Fibroblast of lung (primary cell): ENCODE data around the gene LHFPL6. TPM values are rescaled to one million over a fixed set of nuclear protein-coding genes. Genes with fewer than 3 reads are reported as not detected.
"Not testable (repeated sequence)": the region's sequence is repeated elsewhere in the genome, so short reads cannot be mapped to it uniquely, and the experiment has no call there.

Experiments used
- DNase-seq, 2 donors: peaks; one replicate each; pipeline versions ENCODE4 v3.0.0 to v3.0.0-alpha.2; 2010; ENCODE audit warnings: low read depth in 2 of 2
- H2AFZ ChIP-seq: 2 replicates; pipeline ENCODE4 v1.5.1; 2012; ENCODE audit warnings: low read length, control low read depth, inconsistent platforms
- H3K27ac ChIP-seq: 2 replicates; pipeline ENCODE4 v1.5.1; 2011; ENCODE audit warnings: low read length, control low read depth; ENCODE audit not compliant: insufficient read depth
- H3K27me3 ChIP-seq: 2 replicates; pipeline ENCODE4 v1.5.1; 2011; ENCODE audit warnings: mild to moderate bottlenecking, low read length; ENCODE audit not compliant: control insufficient read depth, insufficient read depth
- H3K36me3 ChIP-seq: 2 replicates; pipeline ENCODE4 v1.5.1; 2011; ENCODE audit warnings: low read length; ENCODE audit not compliant: control insufficient read depth, insufficient read depth
- H3K4me1 ChIP-seq: 2 replicates; pipeline ENCODE4 v1.5.1; 2011; ENCODE audit warnings: low read length; ENCODE audit not compliant: control insufficient read depth, insufficient read depth; ENCODE audit errors: extremely low read depth
- H3K4me2 ChIP-seq: 2 replicates; pipeline ENCODE4 v1.5.1; 2011; ENCODE audit warnings: low read length, control low read depth; ENCODE audit not compliant: insufficient read depth; ENCODE audit errors: extremely low read depth
- H3K4me3 ChIP-seq, 4 experiments: fragments of 200-600 bp in 1 of 4; sonication (generic) in 1 of 4; replicated peaks in 1 of 4; 2 replicates each; pipeline ENCODE4 v1.5.1; 2011 to 2016; ENCODE audit warnings: low read length in 4 of 4, low read depth in 3 of 4, mild to moderate bottlenecking in 3 of 4, control low read depth in 2 of 4, inconsistent platforms in 1 of 4, mixed read lengths in 1 of 4; ENCODE audit not compliant: insufficient read depth in 1 of 4; ENCODE audit errors: control extremely low read depth in 1 of 4
- H3K79me2 ChIP-seq: 2 replicates; pipeline ENCODE4 v1.5.1; 2012; ENCODE audit warnings: mild to moderate bottlenecking, low read length, inconsistent platforms; ENCODE audit not compliant: control insufficient read depth, insufficient read depth
- H3K9ac ChIP-seq: 2 replicates; pipeline ENCODE4 v1.5.1; 2011; ENCODE audit warnings: mild to moderate bottlenecking, low read length, control low read depth; ENCODE audit not compliant: insufficient read depth
- H3K9me3 ChIP-seq: 2 replicates; pipeline ENCODE4 v1.5.1; 2012; ENCODE audit warnings: low read depth, low read length; ENCODE audit not compliant: control insufficient read depth, insufficient read depth
- H4K20me1 ChIP-seq: 2 replicates; pipeline ENCODE4 v1.5.1; 2011; ENCODE audit warnings: low read length; ENCODE audit not compliant: control insufficient read depth, insufficient read depth; ENCODE audit errors: extremely low read depth
- EZH2 ChIP-seq: IDR thresholded peaks from 2 replicates; pipeline ENCODE4 v1.5.1; 2012; ENCODE audit warnings: low read length, control low read depth, mild to moderate bottlenecking; ENCODE audit errors: missing control alignments
- polyA plus RNA-seq, 2 donors: library from polyadenylated mRNA; depleted of rRNA in 1 of 2; stranded (reverse) in 1 of 2; unstranded in 1 of 2; fragments of >200 nt; gene quantifications; 2 replicates each; pipeline ENCODE4 v1.2.1, GENCODE V29; 2011 to 2012; ENCODE audit warnings: missing spikeins in 1 of 2
- total RNA-seq: library from RNA; depleted of rRNA; stranded (reverse); fragments of >200 nt; gene quantifications from 2 replicates; pipeline ENCODE4 v1.2.1, GENCODE V29; 2014
- TF ChIP-seq, protein P1 (sequence below), 2 donors: IDR thresholded peaks in 1 of 2; conservative IDR thresholded peaks in 1 of 2; 1 replicate in 1 of 2; 2 replicates in 1 of 2; pipeline ENCODE4 v1.5.1; 2011 to 2012; ENCODE audit warnings: low read length in 2 of 2, control low read depth in 1 of 2, inconsistent platforms in 1 of 2, low read depth in 1 of 2, mild to moderate bottlenecking in 1 of 2

Gene LHFPL6
- total and polyA plus RNA-seq, 2 donors (not counting 1 experiment from before 2014, with no cell fraction given) = 42.4 to 86.8 TPM

DNA sequence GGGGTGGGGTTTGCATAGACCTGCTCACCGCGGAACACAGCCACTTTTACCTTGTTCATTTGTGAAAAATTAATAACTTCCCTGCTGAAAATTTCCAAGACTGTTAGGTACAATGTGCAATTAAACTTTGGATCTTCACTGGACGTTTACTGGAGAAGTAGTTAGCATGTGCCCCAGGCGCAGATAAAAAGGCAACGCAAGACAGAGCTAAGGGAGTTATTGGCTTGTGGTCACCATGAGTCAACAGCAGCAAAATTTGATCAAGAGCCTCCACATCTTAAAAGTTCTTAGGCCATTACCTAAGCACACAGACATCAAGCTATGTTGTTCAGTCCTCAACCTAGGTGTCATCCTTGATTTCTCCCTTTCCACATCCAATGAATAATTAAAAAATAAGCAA lies 257.0 kb downstream of the LHFPL6 start:
- Histone ChIP-seq H4K20me1 (no peaks in the 10 kb centered on the region), H3K36me3 (no peaks in the 10 kb centered on the region), H3K4me3 (no peak overlapping the region), H3K9ac (no peak overlapping the region), H3K27ac (no peak overlapping the region), H2AFZ (no peak overlapping the region), H3K4me1 (no peaks in the 10 kb centered on the region), H3K4me2 (no peak overlapping the region), H3K27me3 (no peaks in the 10 kb centered on the region), H3K9me3 (no peaks in the 10 kb centered on the region), H3K79me2 (no peaks in the 10 kb centered on the region)
- peak in 1 of 2 donors; percentile 7 for DNase-seq
- TF ChIP-seq, protein P1, sequence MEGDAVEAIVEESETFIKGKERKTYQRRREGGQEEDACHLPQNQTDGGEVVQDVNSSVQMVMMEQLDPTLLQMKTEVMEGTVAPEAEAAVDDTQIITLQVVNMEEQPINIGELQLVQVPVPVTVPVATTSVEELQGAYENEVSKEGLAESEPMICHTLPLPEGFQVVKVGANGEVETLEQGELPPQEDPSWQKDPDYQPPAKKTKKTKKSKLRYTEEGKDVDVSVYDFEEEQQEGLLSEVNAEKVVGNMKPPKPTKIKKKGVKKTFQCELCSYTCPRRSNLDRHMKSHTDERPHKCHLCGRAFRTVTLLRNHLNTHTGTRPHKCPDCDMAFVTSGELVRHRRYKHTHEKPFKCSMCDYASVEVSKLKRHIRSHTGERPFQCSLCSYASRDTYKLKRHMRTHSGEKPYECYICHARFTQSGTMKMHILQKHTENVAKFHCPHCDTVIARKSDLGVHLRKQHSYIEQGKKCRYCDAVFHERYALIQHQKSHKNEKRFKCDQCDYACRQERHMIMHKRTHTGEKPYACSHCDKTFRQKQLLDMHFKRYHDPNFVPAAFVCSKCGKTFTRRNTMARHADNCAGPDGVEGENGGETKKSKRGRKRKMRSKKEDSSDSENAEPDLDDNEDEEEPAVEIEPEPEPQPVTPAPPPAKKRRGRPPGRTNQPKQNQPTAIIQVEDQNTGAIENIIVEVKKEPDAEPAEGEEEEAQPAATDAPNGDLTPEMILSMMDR (conservative IDR thresholded peaks at IDR 0.05 in 1 of 2, IDR thresholded peaks at IDR 0.05 in 1 of 2; ENCODE audit: low read depth in 1 of 2, low read length in 2 of 2) = no peak
- TF ChIP-seq EZH2 = no peak

DNA sequence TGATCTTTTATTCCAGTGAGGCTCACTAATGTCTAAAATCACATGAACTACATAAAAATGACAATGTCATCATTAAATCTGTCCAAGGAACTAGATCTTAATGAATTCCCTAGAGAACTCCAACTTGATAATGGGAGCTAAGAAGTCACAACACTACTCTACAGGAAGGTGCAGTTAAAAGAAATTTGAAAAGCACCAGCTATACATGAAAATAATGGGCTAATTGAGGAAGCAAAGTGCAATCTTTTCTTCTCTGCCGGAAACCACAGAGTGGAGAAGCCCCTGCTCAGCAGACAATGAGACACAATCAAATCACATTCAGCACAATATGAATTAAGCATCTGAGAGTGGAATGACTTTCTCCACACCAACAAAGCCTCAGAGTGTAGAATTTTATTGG lies 261.7 kb downstream of the LHFPL6 start:
- no peaks in the 10 kb centered on the region for H4K20me1 ChIP-seq
- no peak overlapping the region for H3K27ac ChIP-seq
- H3K9ac ChIP-seq = no peak overlapping the region
- no peak overlapping the region for H3K4me2 ChIP-seq
- H3K9me3 ChIP-seq = no peaks in the 10 kb centered on the region
- no peak overlapping the region for H2AFZ ChIP-seq
- no peak overlapping the region for H3K4me3 ChIP-seq
- no peaks in the 10 kb centered on the region for H3K27me3 ChIP-seq
- no peaks in the 10 kb centered on the region for H3K4me1 ChIP-seq
- TF ChIP-seq, protein P1 (conservative IDR thresholded peaks at IDR 0.05 in 1 of 2, IDR thresholded peaks at IDR 0.05 in 1 of 2; ENCODE audit: low read depth in 1 of 2, low read length in 2 of 2) = no peak
- no peak for TF ChIP-seq EZH2
- DNase-seq = no peak
- no peaks in the 10 kb centered on the region for H3K79me2 ChIP-seq
- H3K36me3 ChIP-seq = no peaks in the 10 kb centered on the region

DNA sequence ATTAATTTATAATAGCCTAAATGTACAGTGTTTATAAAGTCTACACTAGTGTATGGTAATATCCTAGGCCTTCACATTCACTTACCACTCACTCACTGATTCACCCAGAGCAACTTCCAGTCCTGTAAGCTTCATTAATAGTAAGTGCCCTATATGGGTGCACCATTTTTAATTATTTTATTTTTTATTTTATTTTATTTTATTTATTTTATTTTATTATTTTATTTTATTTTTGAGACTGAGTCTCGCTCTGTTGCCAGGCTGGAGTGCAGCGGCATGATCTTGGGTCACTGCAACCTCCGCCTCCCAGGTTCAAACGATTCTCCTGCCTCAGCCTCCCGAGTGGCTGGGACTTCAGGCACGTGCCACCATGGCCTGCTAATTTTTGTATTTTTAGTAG lies 264.9 kb downstream of the LHFPL6 start:
- not testable (repeated sequence) for H3K9me3 ChIP-seq, H3K27me3 ChIP-seq, H3K4me3 ChIP-seq, H3K79me2 ChIP-seq, DNase-seq, H3K27ac ChIP-seq, H3K9ac ChIP-seq, H3K4me1 ChIP-seq, H4K20me1 ChIP-seq, H3K4me2 ChIP-seq, H2AFZ ChIP-seq, H3K36me3 ChIP-seq
